Stimulated activated CD4-positive, alpha-beta T cell treated with anti-CD3 and anti-CD28 coated beads, Interleukin-1b, Interleukin-23, amount 100 ng/mL, for 48 hours (primary cell): ENCODE measurements around the gene VSTM2B.

Experiments used
- DNase-seq: peaks from one replicate; pipeline ENCODE4 v3.0.0-alpha.2; 2020

Gene VSTM2B

DNA sequence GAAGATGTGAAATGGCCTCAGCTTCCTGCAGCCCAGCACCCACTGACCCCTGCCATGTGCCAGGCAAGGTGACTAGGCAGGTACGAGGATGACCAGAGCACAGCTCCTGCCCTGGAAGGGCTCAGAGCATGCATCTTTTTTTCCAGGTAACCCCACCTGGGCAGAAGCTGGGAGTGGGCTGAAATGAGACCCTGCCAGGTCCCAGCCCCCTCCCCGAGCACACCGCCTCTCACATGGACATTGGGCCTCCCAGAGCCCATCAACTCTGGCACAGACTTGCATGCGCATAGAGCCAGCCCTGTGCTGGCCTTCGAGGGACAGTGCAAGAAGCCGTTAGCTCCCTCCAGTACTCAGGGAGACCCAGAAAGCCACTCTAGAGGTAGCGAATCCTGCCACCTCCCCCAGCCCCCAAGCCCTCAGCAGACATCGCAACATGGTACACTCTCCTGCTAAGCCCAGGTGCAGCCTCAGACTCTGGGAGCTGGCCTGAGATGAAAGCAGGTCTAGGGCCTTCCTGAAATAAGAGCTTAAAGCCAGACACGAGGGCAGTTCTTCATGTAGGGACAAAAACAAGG, 8.9 kb upstream of the VSTM2B start:
- DNase-seq = no peak

DNA sequence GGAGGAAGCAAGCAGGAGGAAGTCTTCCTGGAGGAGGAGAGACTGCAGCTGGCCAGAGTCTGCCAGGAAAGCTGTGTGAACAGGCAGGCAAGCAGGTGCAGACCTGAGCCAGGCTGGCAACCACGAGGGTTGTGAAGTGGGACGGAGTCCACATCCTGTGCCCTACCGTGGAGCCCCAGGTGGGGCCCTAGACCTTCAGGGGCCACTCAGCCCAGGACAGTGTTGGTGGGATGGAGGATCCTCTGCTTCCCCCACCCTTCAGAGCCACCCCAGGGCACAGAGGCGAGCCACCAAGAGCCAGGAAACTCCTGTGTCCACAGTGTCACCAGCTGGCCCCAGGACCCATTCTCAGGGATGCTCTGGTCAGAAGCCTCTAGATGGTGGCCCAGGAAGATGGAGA, 8.4 kb upstream of the VSTM2B start:
- no peak for DNase-seq

DNA sequence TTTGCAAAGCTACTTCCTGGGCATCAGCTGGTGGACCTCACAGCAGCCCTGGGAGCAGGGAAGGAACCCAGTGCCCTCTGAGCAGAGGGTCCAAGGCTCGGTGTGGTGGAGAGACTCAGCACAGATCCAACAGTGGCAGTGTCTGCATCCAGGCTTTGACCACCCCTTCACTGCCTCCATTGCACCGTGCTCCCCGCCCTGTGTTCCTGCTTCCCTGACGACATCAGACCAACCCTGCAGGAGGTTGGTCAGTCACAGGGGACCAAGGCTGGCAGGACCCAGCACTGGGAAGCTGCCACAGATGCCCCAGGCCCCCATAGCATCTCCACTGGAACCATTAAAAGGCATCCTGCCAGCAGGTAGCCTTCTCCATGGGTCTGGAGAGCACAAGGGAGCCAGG, 7.8 kb upstream of the VSTM2B start:
- no peak for DNase-seq

DNA sequence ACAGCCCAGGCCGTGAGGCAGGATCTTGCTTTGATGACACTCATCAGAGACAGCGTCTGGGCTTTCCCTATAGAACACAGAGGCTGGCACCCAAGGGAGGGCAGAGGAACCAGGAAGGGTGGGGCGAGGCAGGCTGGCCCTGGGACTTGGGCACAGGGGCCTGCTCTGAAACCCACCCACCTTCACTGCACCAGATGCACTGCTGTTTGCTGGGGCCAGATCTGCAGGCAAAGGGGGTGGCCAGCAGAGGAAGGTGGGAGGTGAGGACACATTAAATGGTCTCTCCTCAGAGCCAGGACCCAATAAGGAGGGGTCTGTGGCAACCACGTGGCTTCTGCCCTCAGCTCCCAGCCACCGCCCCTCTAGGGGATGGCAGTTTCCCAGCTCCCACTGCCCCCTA, 6.6 kb upstream of the VSTM2B start:
- no peak for DNase-seq

DNA sequence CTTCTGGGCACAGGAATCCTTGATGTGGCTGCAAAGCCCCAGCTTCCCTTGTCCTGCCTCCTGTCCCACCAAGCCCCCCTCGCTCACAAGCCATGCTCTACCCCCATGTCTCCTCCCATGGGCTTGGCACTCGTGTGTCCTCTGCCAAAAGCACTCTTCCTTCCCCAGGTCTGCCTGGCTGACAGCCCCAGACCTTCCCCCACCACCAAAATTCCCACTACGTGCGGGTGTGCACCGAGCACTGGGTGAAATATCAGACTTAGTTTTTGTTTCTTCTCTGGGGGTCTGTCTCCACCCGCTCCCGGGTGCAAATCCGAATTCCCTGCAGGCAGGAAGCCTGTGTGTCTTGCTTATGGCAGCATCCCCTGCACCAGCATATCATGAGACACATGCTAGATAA, 5.9 kb upstream of the VSTM2B start:
- DNase-seq = no peak

DNA sequence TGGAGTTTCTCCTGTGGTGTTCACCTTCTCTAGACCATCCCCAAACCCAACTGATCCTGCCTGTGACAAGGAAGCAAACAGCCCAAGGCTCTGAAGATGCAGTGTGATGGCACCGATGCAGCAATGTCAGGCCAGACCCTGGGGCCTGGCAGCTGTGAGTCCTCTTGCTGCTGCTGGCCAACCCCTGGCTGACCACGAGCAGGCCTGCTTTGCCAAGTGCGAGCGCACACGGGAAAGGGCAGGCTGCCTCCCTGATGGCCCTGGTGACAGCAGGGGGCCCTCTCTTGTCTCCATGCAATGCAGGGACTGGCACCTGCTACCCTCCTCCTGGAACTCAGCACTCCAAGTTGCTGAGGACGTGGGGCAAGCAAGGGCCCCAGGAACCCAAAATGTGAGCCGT, 5.4 kb upstream of the VSTM2B start:
- no peak for DNase-seq

DNA sequence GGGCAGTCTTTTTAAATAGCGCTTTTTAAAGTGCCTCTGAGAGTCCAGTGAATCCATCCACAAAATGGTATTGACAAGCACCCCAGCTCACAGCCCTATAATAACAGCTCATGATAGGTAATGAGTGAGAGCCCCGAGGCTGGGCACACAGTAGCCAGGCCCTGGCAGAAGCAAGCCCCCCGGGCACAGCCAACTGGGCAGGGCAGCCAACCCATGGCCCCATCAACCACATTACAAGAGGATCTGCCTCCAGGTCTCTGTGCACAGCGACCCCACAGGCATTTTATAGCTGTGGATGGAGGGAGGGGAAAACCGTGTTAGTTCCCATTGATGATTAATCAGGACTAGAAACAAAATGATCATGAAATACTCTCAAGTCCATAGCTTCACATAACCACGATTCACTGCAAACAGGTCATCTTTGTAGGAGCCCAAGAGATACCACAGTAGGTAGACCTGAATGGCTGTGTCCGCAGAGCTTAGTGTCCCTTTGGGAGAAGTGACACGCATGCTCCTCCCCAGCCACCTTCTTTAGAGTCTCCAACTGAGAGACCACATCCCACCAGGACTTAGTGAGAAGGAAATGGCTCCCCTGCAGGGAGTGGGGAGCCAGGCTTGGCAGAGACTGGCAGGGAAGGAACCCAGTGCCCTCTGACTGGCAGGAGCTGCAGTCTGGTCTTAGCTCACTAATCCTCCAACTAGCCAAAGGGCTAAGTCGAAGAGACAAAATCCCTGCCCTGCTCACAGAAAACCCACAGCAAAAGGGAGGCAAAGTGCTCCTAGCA, 4.3 kb upstream of the VSTM2B start:
- DNase-seq = no peak

DNA sequence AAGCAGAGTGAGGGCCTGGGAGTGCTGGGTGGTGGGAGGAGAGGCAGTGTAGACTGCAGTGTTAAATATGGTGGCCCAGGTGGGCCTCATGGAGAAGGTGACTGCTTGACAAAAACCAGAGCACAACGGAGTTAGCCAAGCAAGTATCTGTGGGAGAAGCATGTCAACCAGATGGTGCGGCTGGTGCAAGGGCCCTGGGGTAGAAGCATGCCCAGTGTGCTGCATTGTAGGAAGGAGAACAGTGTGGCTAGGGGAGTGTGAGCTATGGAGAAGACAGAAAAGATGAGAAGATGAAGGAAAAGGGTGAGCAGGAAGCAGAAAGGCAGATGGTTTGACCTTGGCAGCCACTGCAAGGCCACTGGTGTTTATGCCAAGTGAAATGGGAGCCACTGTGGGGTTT, 2.2 kb upstream of the VSTM2B start:
- no peak for DNase-seq

DNA sequence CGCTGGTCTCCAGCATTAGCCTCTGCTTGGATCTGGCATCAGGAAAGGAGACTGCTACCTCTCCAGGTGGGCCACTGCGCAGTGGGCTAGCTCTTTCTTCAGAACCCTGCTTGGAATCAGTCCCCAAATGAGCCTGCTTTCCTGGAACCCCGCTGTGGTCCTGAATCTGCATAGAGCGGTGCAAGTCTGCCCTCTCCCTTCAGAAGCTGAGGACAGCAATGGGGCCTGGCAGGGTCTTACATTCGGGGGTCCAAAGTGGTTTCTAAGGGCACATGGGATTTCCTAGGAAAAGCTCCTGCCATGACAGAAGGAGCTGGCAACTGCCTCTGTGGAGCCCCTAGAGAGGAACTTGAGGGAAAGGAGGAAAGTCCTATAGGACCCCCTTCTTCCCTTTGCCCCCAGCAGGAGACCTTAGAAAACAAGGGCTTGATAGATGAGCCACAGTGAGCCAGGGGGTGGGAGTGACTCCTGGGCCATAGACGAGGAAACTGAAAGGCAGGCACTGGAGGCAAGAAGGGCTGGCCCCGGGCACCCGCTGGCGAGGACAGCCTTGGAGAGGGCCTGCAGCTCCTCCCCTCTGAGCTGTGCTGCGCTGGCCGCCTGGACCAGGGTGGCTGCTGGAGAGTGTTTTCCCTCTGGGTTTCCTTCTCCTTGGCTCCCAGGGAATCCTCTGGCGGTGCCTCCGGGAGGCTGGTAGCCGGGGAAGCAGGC, 1.4 kb upstream of the VSTM2B start:
- no peak for DNase-seq

DNA sequence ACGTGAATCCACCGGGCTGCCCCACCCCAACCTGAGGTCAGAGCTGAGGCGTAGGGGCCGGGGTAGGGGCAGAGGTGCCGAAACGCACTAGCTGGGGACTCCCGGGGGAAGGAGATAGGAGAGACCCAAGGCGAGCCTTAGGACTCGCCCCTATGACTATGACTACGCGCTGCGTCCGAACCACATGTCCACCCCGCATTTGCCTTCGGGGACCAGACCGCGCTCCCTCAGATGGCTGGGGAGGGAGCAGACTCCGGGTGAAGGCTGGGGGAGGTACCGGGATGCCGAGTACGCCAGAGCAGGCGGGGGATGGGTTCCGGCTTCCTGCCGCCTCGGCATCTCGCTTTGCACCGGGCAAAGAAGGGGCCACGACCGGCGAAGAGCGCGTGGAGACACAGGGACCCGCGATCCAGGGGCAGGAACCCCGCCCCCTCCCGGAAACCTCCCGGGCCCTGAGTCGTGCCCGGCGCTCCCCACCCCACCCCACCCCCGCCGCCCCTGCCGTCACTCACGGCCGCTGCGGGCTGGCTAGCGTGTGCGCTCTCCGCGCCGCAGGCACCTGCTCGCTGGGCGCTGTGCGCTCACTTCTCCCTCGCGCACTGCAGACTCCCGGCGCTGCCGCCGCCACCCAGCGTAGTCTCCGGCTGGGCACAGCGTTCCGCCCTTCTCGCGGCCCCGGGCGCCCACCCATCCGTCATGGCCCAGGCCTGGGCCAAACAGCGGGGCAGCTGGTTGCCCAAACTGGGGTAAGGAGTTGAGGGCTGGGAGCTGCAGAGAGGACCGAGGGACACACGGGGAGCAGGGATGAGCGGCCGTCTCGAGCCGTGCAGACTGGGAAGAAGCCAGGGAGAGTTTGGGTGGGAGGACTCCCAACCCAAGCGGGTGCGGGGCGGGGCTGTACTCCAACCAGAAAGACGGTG, 622 bp upstream of the VSTM2B start:
- DNase-seq = no peak

DNA sequence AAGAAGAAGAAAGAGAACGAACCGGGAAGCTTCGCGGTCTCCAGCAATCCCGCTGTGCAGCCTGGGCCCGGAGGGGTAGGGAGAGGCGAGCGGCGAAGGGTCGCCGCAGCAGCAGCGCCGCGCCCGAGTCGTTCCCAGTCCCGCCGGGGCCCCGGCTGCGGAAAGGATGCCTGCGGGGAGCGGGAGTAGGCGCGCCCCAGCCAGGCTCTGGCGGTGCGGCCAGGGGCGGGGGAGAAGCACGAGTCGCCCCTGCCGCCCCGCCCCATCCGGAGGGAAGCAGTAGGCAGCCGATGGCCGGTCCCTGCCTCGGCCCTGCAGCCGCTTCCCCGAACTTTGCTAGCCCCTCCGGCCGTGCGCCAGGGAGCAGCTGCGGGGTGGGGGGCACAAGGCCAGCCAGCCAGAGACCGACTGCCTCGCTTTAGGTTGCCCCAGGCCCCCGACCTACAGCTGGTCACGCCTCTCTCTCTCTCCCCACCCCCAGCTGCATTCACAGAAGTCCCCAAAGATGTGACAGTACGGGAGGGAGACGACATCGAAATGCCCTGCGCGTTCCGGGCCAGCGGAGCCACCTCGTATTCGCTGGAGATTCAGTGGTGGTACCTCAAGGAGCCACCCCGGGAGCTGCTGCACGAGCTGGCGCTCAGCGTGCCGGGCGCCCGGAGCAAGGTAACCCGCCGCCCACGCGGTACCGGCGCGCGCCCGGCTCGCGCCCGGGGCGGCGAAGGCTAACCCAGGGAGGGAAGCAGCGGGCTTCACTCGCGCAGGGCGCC, 1.1 kb downstream of the VSTM2B start:
- DNase-seq = peak; percentile 30

DNA sequence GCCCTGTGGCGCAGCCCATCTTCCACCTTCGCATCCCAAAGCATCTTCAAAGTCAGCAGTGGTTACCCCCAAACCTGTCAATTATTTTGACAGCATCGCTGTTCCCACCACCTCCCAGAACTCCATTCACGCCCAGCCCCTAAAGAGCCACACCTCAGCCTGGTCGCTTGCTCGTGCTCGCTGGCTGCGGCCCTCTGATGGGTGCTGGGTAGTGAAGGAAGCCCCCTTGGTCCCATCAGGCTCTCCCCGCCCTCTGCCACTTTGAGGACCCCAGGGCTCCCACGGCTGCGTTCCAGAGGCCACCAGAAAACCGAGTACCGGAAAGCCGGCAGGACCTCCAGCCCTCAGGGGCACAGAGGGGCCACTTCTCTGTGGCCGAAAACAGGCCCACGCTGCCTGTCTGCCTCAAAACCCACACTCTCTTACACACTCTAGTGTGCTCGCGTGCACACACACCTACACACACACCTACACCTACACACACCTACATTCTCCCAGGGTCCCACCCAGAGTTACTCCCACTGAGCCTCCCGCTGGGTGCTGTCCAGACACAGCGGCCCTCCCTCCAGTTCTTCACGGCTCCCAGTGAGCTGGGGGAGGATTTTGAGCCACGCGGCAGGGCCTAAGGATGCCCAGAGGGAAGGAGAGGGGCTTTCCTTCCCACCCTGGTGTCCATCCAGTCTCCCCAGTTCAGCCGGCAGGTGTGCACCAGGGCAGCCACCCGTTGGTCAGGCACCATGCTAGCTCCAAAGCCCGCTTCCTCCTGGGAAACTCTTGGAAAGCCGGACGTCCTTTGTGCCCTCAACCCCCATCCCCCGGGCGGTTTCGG, 1.9 kb downstream of the VSTM2B start:
- no peak for DNase-seq

DNA sequence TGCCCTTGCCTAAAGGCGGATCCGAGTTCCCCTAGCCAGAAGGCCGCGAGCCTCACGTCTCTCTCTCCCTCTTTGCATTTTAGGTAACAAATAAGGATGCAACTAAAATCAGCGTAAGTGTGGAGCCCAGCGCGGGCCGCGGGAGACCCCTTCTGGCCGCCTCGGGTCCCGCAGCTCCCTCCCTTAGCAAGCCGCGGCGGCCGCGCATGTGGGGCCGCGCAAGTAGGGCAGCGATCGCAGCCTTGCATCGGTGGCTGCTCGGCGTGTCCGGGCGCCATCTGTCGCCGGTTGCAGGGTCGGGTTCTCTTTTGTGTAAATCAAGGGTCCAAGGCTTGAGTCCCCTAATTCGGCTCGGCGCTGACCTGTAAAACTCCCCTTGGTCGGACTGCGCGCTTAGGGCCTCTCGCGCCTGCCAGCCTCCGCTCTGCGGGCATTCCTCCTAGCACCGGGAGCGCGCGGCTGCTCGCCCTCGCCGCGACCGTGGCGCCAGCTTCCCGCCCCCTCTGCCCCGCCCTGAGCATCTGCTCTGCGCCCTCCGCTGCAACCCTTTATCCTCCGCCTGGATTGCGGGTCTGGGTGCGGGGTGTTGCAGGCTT, 2.7 kb downstream of the VSTM2B start:
- DNase-seq = peak; percentile 80

DNA sequence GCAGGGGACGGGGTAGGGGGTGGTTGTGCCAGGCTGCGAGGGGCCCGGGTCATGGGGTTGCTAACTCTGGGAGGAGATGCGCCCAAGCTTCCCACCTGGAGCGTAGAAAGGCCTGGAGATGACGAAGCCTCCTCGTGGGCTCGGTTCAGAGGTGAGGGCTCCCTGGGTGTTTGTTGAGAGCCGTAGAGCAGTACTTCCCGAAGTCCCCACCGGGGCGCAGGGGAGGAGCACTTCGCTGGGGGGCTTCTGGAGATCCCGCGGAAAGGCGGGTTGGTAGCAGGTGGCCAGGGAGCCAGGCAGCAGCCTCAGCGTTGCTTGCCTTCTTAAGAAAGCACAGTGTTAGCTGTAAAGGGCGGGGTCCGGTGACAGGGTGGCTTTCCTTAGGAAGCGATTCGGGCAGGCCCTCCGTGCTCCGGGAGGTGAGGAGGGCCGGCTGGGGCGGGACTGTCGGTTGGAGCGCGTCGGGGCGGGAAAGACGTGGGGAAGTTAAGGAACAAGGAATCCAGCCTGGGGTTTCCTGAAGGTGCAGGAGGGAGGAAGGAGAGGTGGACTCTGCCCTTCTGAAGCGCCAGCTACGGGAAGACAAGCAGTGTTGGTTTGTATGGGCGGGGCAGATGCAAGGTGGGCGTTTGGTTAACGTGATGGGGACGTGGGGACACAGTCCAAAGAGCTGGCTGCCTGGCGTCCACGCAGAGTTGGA, 3.3 kb downstream of the VSTM2B start:
- no peak for DNase-seq

DNA sequence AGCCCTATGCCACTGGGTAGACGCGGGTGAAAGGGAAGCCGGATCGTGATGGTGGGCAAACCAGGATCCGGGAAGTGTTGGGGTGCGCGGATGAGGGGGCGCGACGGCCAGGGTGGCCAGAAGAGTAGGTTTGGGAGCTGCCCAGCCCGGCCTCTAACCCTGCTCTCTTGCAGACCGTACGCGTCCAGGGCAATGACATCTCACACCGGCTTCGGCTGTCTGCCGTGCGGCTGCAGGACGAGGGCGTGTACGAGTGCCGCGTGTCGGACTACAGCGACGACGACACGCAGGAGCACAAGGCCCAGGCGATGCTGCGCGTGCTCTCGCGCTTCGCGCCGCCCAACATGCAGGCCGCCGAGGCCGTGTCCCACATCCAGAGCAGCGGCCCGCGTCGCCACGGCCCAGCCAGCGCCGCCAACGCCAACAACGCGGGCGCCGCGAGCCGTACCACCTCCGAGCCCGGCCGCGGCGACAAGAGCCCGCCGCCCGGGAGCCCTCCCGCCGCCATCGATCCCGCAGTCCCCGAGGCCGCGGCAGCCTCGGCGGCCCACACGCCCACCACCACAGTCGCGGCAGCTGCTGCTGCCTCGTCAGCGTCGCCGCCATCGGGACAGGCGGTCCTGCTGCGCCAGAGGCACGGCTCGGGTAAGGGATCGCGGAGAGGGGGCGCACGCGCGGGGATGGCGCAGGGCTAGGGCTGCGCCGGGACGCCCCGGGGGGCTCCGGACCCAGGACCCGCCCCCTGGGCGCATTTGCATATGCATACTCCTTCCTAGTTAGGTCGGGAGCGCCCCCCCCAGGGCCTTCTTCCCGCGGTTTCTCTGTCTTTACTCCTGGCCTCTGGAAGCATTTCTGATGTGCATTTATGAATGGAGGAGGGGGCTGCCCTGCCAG, 4.1 kb downstream of the VSTM2B start:
- DNase-seq = no peak

DNA sequence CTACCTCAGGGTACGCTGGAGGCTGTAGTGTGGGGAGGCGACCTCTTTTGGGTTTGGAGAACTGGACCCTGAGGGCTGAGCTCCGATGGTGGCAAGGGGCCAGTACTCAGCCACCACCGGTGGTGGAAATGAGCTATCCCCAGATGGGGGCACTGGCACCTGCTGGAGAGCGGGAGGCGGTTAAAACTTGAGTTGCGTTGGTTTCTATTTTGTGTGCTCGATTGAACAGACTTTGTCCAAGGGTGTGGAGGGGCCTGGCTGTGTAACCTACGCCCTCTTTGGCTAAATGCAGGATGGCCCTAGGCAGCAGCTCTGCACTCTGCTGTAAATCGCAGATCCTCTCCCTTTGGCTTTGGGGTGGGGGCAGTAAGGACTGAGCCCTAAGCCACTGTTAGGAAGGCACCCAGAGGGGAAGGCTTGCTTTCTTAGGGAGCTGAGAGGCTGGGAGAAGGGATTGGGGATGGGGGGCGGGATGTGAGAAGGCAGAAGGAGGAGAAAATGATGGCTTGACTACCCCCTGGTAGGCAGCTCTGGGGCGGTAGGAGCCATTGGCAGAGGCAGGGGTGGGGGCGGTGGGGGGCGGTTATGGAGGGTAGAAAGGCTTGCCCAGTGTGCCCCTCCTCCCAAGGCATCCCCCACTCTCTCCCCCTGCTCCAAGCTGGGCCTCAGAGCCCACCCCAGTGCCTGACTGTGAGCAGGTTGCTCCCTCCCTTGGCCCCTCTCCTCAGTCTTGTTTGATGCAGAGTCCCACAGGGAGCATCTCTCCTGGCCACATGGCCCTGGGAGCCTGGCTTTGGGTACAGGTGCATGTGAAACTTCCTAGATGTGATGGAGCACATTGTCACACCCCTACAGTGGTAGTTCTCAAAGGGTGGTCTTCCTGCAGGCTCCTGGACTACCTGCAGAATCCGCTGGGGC, 5.0 kb downstream of the VSTM2B start:
- no peak for DNase-seq

DNA sequence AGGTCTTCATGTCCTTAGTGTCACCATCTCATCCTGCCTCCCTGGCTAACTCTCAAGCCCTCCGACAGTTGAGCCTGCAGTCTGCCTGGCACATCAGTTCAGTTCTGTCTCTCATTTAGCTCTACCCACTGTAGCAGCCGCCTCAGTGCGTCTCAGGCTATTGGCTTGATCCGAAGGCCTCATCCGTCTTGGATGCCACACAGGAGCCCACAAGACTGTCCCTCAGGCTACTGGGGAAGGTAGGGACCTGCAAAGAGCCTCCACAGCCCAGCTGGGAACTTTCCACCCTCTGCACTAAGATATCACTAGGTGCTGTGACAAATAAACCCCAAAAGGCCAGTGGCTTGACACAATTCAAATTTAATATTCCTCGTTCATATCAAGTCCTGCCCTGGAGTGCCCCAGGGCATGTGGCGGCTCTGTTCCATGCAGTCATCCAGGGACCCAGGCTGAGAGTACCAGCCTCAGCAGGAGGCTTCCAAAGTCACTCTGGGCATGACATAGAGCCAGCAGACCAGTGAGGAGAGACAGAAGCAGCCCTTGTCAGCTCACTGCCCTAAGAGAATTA, 5.7 kb downstream of the VSTM2B start:
- DNase-seq = no peak

DNA sequence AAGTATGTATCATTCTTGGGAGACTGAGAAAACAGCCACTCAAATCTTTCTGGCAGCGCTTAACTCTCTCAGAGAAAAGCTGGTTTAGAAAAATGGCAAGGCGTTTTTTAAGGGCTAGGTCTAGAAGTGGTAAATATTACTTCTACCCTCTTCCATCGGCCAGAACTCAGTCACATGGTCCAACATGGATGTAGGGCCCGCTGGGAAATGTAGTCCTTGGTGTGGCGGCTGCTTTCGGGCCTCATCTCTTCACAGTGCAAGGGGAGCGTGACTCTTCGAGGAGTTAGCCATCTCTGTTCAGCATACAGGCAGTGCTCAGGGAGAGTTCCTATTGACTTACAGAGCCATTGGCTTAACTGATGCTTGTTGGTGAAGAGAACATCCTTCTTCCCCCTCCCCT, 6.3 kb downstream of the VSTM2B start:
- no peak for DNase-seq
